CD4-positive, alpha-beta memory T cell (primary cell): ENCODE data around the gene APOBEC3B. TPM values are rescaled to one million over a fixed set of nuclear protein-coding genes. Genes with fewer than 3 reads are reported as not detected.
"Not testable (repeated sequence)": the region's sequence is repeated elsewhere in the genome, so short reads cannot be mapped to it uniquely, and the experiment has no call there.

ENCODE experiments used
- CTCF ChIA-PET: fragments of 350-600 bp; sonication (Branson Sonifier 250); formaldehyde crosslinking; loops from one replicate; lab custom pipeline; 2021; ENCODE audit warnings: inconsistent platforms; ENCODE audit not compliant: partially characterized antibody; lab: Charles Lee
- POLR2A ChIA-PET: fragments of 350-600 bp; sonication (Branson Sonifier 250); formaldehyde crosslinking; loops from one replicate; lab custom pipeline; 2021; ENCODE audit not compliant: partially characterized antibody; lab: Charles Lee
- DNase-seq, 5 donors: peaks; one replicate each; pipeline versions ENCODE4 v3.0.0 to v3.0.0-alpha.2; 2020 to 2022; ENCODE audit warnings: mixed read lengths in 1 of 5
- H3K27ac ChIP-seq: one replicate; pipeline ENCODE4 v1.7.0; 2013; ENCODE audit warnings: low read depth, low read length
- H3K27me3 ChIP-seq: 2 replicates; pipeline ENCODE4 v1.7.0; 2013; ENCODE audit warnings: mild to moderate bottlenecking, low read length, moderate library complexity; ENCODE audit not compliant: insufficient read depth
- H3K36me3 ChIP-seq: 2 replicates; pipeline ENCODE4 v1.7.0; 2013; ENCODE audit warnings: mild to moderate bottlenecking, low read length, moderate library complexity; ENCODE audit not compliant: insufficient read depth
- H3K4me1 ChIP-seq: 2 replicates; pipeline ENCODE4 v1.7.0; 2013; ENCODE audit warnings: mild to moderate bottlenecking, low read length, moderate library complexity; ENCODE audit not compliant: insufficient read depth
- H3K4me3 ChIP-seq, 2 donors: one replicate each; pipeline ENCODE4 v1.7.0; 2013; ENCODE audit warnings: low read length in 2 of 2, mild to moderate bottlenecking in 1 of 2
- H3K9me3 ChIP-seq, 2 donors: one replicate each; pipeline ENCODE4 v1.7.0; 2013; ENCODE audit warnings: low read length in 2 of 2, control low read depth in 1 of 2; ENCODE audit not compliant: control insufficient read depth in 1 of 2
- H3K27ac Mint-ChIP-seq, 7 donors: one replicate each; pipeline ENCODE4 v1.8.0; 2020 to 2021; ENCODE audit warnings: mixed read lengths in 7 of 7, mild to moderate bottlenecking in 6 of 7, inconsistent platforms in 3 of 7, moderate library complexity in 3 of 7
- H3K27me3 Mint-ChIP-seq, 2 donors: one replicate each; pipeline ENCODE4 v1.8.0; 2020 to 2021; ENCODE audit warnings: mixed read lengths in 2 of 2
- H3K36me3 Mint-ChIP-seq, 2 donors: one replicate each; pipeline ENCODE4 v1.8.0; 2020 to 2021; ENCODE audit warnings: mixed read lengths in 2 of 2, inconsistent platforms in 1 of 2, mild to moderate bottlenecking in 1 of 2
- H3K4me1 Mint-ChIP-seq, 4 donors: one replicate each; pipeline ENCODE4 v1.8.0; 2020 to 2021; ENCODE audit warnings: mixed read lengths in 4 of 4, mild to moderate bottlenecking in 1 of 4
- H3K4me3 Mint-ChIP-seq, 8 donors: one replicate each; pipeline ENCODE4 v1.8.0; 2020 to 2021; ENCODE audit warnings: mixed read lengths in 8 of 8, mild to moderate bottlenecking in 7 of 8, moderate library complexity in 6 of 8, inconsistent platforms in 3 of 8
- H3K9me3 Mint-ChIP-seq, 8 donors: one replicate each; pipeline ENCODE4 v1.8.0; 2020 to 2021; ENCODE audit warnings: mixed read lengths in 8 of 8, mild to moderate bottlenecking in 5 of 8, inconsistent platforms in 3 of 8, moderate library complexity in 1 of 8
- intact Hi-C: fragments of 100-400 bp; cut with micrococcal nuclease; formaldehyde crosslinking; loops from one replicate; pipeline ENCODE4 v1.15.1; 2023
- polyA plus RNA-seq, 2 donors: library from polyadenylated mRNA; unstranded; fragments of 300-500 nt; fragmentation: Illumina TruSeq; gene quantifications; one replicate each; pipeline ENCODE4 v1.2.3, GENCODE V29; 2021
- total RNA-seq, 2 experiments: library from RNA; stranded (reverse); gene quantifications; one replicate each; pipeline ENCODE4 v1.2.3, GENCODE V29; 2021

Gene APOBEC3B
- total and polyA plus RNA-seq, 4 experiments from 2014 or later, result 0.31 to 1.3 (median 0.48) TPM

- Mint-ChIP-seq H3K27me3 (no peaks in the 10 kb centered on the region), H3K4me1 (peaks cover 21 to 62% (median 39%) of the 10 kb centered on the region in 4 donors), H3K36me3 (peaks cover 6 to 15% of the 10 kb centered on the region in 2 donors), H3K27ac (peak overlapping the region; percentile 77 to 93 (median 89)), H3K4me3 (peak overlapping the region; percentile 74 to 89 (median 78)), H3K9me3 (no peaks in the 10 kb centered on the region)
- H3K4me1 ChIP-seq, result peaks cover 27% of the 10 kb centered on the region
- peak overlapping the region; percentile 43 for H3K27ac ChIP-seq
- ChIA-PET CTCF (interaction anchor here (0.9 kb wide), 1 partner anchor 169 kb away, joined by 3 read pairs; no protein-coding TSS in a partner anchor), POLR2A (interaction anchor here (0.9 to 1.7 kb wide), 5 partner anchors 15 to 288 kb away, joined by 3 to 9 read pairs (median 3); partner anchors contain the start of gene APOBEC3D)
- no peaks in the 10 kb centered on the region for H3K9me3 ChIP-seq
- no peak for DNase-seq
- H3K4me3 ChIP-seq, result no peak overlapping the region
- H3K27me3 ChIP-seq, result no peaks in the 10 kb centered on the region
- peaks cover 4% of the 10 kb centered on the region for H3K36me3 ChIP-seq
- intact Hi-C loops, result no loop called here
Observed at GRCh38 chr22:39039306-39040126, 57.4 kb downstream of the APOBEC3B start.

- Histone ChIP-seq H3K4me1 (peaks cover 27% of the 10 kb centered on the region), H3K27ac (peak overlapping the region; percentile 43), H3K4me3 (peak overlapping the region in 1 of 2 donors; percentile 51)
- intact Hi-C loops, H3K36me3 ChIP-seq, H3K27me3 Mint-ChIP-seq, H3K27me3 ChIP-seq, H3K9me3 Mint-ChIP-seq, DNase-seq, H3K9me3 ChIP-seq: not testable (repeated sequence)
- H3K36me3 Mint-ChIP-seq, result peaks cover 10 to 20% of the 10 kb centered on the region in 2 donors
- peaks cover 23 to 62% (median 41%) of the 10 kb centered on the region in 4 donors for H3K4me1 Mint-ChIP-seq
- H3K27ac Mint-ChIP-seq, result peak overlapping the region; percentile 77 to 95 (median 89)
- CTCF ChIA-PET, result interaction anchor here (0.9 kb wide), 1 partner anchor 169 kb away, joined by 3 read pairs; no protein-coding TSS in a partner anchor
- POLR2A ChIA-PET, result interaction anchor here (0.9 to 1.7 kb wide), 4 partner anchors 16 to 289 kb away, joined by 3 to 9 read pairs (median 4); partner anchors contain the start of gene APOBEC3D
- H3K4me3 Mint-ChIP-seq, result peak overlapping the region; percentile 74 to 89 (median 78)
Observed at GRCh38 chr22:39040155-39040537, 58.0 kb downstream of the APOBEC3B start.

GRCh38 chr22:39040538-39041296, 58.6 kb downstream of the APOBEC3B start, which contains the start of gene APOBEC3F:
Gene APOBEC3F (plus strand): TSS chr22:39040864. CDS start chr22:39040961, 97 bp downstream.
- H3K4me3 Mint-ChIP-seq, result peak within 1 kb of the TSS; percentile 85 to 94 (median 88)
- ChIA-PET CTCF (interaction anchor here (0.9 kb wide), 1 partner anchor 170 kb away, joined by 3 read pairs; no protein-coding TSS in a partner anchor), POLR2A (interaction anchor here (1.1 to 1.7 kb wide), 2 partner anchors 16 to 20 kb away, joined by 5 to 9 read pairs; partner anchors contain the start of gene APOBEC3D)
- H3K4me1 Mint-ChIP-seq, result peaks cover 24 to 63% (median 43%) of the 10 kb centered on the region in 4 donors
- DNase-seq, result peak; percentile 60 to 86 (median 67)
- Histone ChIP-seq H3K27ac (peak within 1 kb of the TSS; percentile 75), H3K4me1 (peaks cover 27% of the 10 kb centered on the region), H3K4me3 (peak within 1 kb of the TSS; percentile 17 to 51)
- H3K36me3 ChIP-seq, intact Hi-C loops, H3K27me3 ChIP-seq, H3K27me3 Mint-ChIP-seq, H3K9me3 ChIP-seq, H3K9me3 Mint-ChIP-seq: not testable (repeated sequence)
- H3K36me3 Mint-ChIP-seq, result peaks cover 15 to 25% of the 10 kb centered on the region in 2 donors
- H3K27ac Mint-ChIP-seq, result peak within 1 kb of the TSS; percentile 89 to 95 (median 93)

GRCh38 chr22:39041908-39042307, 59.8 kb downstream of the APOBEC3B start:
- Histone ChIP-seq H3K4me1 (peaks cover 24% of the 10 kb centered on the region), H3K27me3 (no peaks in the 10 kb centered on the region), H3K27ac (peak overlapping the region; percentile 75), H3K9me3 (no peaks in the 10 kb centered on the region), H3K36me3 (peaks cover 4% of the 10 kb centered on the region), H3K4me3 (no peak overlapping the region)
- H3K4me3 Mint-ChIP-seq, result peak overlapping the region; percentile 62 to 94 (median 88)
- intact Hi-C loops, result no loop called here
- H3K36me3 Mint-ChIP-seq, result peaks cover 15 to 33% of the 10 kb centered on the region in 2 donors
- peak overlapping the region; percentile 13 to 95 (median 89) for H3K27ac Mint-ChIP-seq
- ChIA-PET POLR2A (interaction anchor here (1.0 kb wide), 1 partner anchor 20 kb away, joined by 4 read pairs; the partner anchor contains the start of gene APOBEC3D), CTCF (interaction anchor here (0.6 kb wide), 1 partner anchor 39 kb away, joined by 3 read pairs; no protein-coding TSS in a partner anchor)
- no peaks in the 10 kb centered on the region for H3K27me3 Mint-ChIP-seq
- H3K9me3 Mint-ChIP-seq, result no peaks in the 10 kb centered on the region
- H3K4me1 Mint-ChIP-seq, result peaks cover 23 to 65% (median 42%) of the 10 kb centered on the region in 4 donors
- DNase-seq, result no peak

Other genes with a start within 250 kb of the APOBEC3B start
- 1,000 to 10,000 TPM in 1 of 2 experiments, 100 to 1,000 TPM in 1; 988 to 1,004 TPM for gene SUN2, start 226.3 kb upstream of the APOBEC3B start, total RNA-seq
- gene SUN2, start 226.3 kb upstream of the APOBEC3B start, polyA plus RNA-seq, result 100 to 1,000 TPM; 323 to 643 TPM
- 1 to 10 TPM; 8.6 to 9.6 TPM for gene DNAL4, start 188.2 kb upstream of the APOBEC3B start, total RNA-seq
- gene DNAL4, start 188.2 kb upstream of the APOBEC3B start, polyA plus RNA-seq, result 10 to 100 TPM; 11.1 to 13.3 TPM
- 1 to 10 TPM; 8.6 to 9.0 TPM for gene NPTXR, start 138.3 kb upstream of the APOBEC3B start, total RNA-seq
- gene NPTXR, start 138.3 kb upstream of the APOBEC3B start, polyA plus RNA-seq, result under 1 TPM; 0.31 to 0.61 TPM
- gene CBX6, start 110.1 kb upstream of the APOBEC3B start, total RNA-seq, result 10 to 100 TPM; 85.0 to 88.0 TPM
- gene CBX6, start 110.1 kb upstream of the APOBEC3B start, polyA plus RNA-seq, result 10 to 100 TPM in 1 of 2 donors, 1 to 10 TPM in 1; 4.1 to 10.9 TPM
- not detected for gene APOBEC3A, start 24.7 kb upstream of the APOBEC3B start, total RNA-seq
- gene APOBEC3A, start 24.7 kb upstream of the APOBEC3B start, polyA plus RNA-seq, result not detected
- gene APOBEC3C, start 31.9 kb downstream of the APOBEC3B start, total RNA-seq, result 10 to 100 TPM; 42.4 to 43.8 TPM
- gene APOBEC3C, start 31.9 kb downstream of the APOBEC3B start, polyA plus RNA-seq, result 100 to 1,000 TPM; 109 to 135 TPM
- gene APOBEC3D, start 38.8 kb downstream of the APOBEC3B start, total RNA-seq, result 10 to 100 TPM; 35.1 to 41.9 TPM
- 10 to 100 TPM in 1 of 2 donors, 1 to 10 TPM in 1; 4.6 to 16.1 TPM for gene APOBEC3D, start 38.8 kb downstream of the APOBEC3B start, polyA plus RNA-seq
- gene APOBEC3F, start 58.5 kb downstream of the APOBEC3B start, total RNA-seq, result 10 to 100 TPM; 18.3 to 18.4 TPM
- 10 to 100 TPM in 1 of 2 donors, 1 to 10 TPM in 1; 3.3 to 15.4 TPM for gene APOBEC3F, start 58.5 kb downstream of the APOBEC3B start, polyA plus RNA-seq
- gene APOBEC3G, start 94.9 kb downstream of the APOBEC3B start, total RNA-seq, result 10 to 100 TPM; 44.5 to 47.5 TPM
- gene APOBEC3G, start 94.9 kb downstream of the APOBEC3B start, polyA plus RNA-seq, result 100 to 1,000 TPM in 1 of 2 donors, 10 to 100 TPM in 1; 98.5 to 110 TPM
- gene APOBEC3H, start 114.9 kb downstream of the APOBEC3B start, total RNA-seq, result 1 to 10 TPM; 7.5 to 8.5 TPM
- gene APOBEC3H, start 114.9 kb downstream of the APOBEC3B start, polyA plus RNA-seq, result 1 to 10 TPM; 5.7 to 6.2 TPM
- 100 to 1,000 TPM; 181 to 198 TPM for gene CBX7, start 170.3 kb downstream of the APOBEC3B start, total RNA-seq
- gene CBX7, start 170.3 kb downstream of the APOBEC3B start, polyA plus RNA-seq, result 10 to 100 TPM; 22.8 to 38.8 TPM